Measurements from ENCODE around the gene ZMYND19. TPM values are rescaled to one million over a fixed set of nuclear protein-coding genes. Genes with fewer than 3 reads are reported as not detected.
"Not testable (repeated sequence)": the region's sequence is repeated elsewhere in the genome, so short reads cannot be mapped to it uniquely, and the experiment has no call there.

Gene ZMYND19
- total RNA-seq, 1 experiment from 2014 or later: 37.0 TPM

- intact Hi-C loops (cut with micrococcal nuclease; ENCODE audit: unreplicated experiment): no loop called here
These were observed 40.4 kb upstream of the ZMYND19 start for GRCh38 chr9:137630679-137631078.

DNA sequence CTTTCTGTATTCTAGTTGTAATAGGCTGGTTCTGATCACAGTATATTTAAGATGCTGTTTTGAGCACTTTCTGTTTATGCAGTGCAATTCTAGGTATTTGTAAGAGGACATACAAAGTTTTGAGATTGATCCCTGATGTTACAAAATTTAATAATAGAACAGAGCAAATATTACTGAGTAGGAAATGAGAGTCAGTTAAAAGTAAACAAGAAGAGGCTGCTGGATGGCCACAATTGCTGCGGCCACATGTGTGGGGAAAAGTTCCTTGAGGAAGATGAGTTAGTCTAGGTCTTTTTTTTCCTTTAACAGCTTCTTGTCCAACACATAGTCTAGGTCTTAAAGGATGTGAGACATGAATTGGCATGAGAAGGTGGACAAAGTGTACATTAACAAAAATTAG, 39.8 kb upstream of the ZMYND19 start:
- ATAC-seq: no peak
- no peaks in the 10 kb centered on the region for H3K9me3 ChIP-seq (ENCODE audit: control insufficient read depth, insufficient read depth, low read depth, low read length)
- H3K27me3 ChIP-seq (ENCODE audit: control insufficient read depth, insufficient read depth, low read length): no peaks in the 10 kb centered on the region
- no peak overlapping the region for H3K4me3 ChIP-seq (ENCODE audit: low read depth in 2 of 2, low read length in 2 of 2)
- intact Hi-C loops (cut with micrococcal nuclease; ENCODE audit: unreplicated experiment): no loop called here
- CTCF ChIA-PET: no interaction called here
- no peak for DNase-seq (ENCODE audit: low read depth, low spot score)
- H3K27ac ChIP-seq (ENCODE audit: low read length): no peak overlapping the region
- POLR2A ChIA-PET: no interaction called here
- TF ChIP-seq POLR2AphosphoS5 (IDR thresholded peaks at IDR 0.05; ENCODE audit: low read depth, low read length) (no peak), TCF7L2 (IDR thresholded peaks at IDR 0.05; ENCODE audit: low read depth, low read length) (no peak)
- TF ChIP-seq, protein P1, sequence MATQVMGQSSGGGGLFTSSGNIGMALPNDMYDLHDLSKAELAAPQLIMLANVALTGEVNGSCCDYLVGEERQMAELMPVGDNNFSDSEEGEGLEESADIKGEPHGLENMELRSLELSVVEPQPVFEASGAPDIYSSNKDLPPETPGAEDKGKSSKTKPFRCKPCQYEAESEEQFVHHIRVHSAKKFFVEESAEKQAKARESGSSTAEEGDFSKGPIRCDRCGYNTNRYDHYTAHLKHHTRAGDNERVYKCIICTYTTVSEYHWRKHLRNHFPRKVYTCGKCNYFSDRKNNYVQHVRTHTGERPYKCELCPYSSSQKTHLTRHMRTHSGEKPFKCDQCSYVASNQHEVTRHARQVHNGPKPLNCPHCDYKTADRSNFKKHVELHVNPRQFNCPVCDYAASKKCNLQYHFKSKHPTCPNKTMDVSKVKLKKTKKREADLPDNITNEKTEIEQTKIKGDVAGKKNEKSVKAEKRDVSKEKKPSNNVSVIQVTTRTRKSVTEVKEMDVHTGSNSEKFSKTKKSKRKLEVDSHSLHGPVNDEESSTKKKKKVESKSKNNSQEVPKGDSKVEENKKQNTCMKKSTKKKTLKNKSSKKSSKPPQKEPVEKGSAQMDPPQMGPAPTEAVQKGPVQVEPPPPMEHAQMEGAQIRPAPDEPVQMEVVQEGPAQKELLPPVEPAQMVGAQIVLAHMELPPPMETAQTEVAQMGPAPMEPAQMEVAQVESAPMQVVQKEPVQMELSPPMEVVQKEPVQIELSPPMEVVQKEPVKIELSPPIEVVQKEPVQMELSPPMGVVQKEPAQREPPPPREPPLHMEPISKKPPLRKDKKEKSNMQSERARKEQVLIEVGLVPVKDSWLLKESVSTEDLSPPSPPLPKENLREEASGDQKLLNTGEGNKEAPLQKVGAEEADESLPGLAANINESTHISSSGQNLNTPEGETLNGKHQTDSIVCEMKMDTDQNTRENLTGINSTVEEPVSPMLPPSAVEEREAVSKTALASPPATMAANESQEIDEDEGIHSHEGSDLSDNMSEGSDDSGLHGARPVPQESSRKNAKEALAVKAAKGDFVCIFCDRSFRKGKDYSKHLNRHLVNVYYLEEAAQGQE (IDR thresholded peaks at IDR 0.05; ENCODE audit: insufficient read depth in 1 of 2, low read depth in 2 of 2, low read length in 1 of 2): no peak
- H3K36me3 ChIP-seq (ENCODE audit: control insufficient read depth, insufficient read depth, low read length): no peaks in the 10 kb centered on the region
- BruUV-seq (replicated peaks): no TSS peak
- in situ Hi-C loops (cut with HindIII; ENCODE audit: low pct_unique_long_range_greater_than_20kb, low sequenced_read_pairs): no loop called here
- H3K4me1 ChIP-seq (ENCODE audit: control insufficient read depth, insufficient read depth, low read length): peaks cover 3% of the 10 kb centered on the region; the same call in 1 of the 2 replicates

More at GRCh38 chr9:137630679-137631078, 40.4 kb upstream of the ZMYND19 start:
- H3K4me3 ChIP-seq (ENCODE audit: low read depth in 2 of 2, low read length in 2 of 2): no peak overlapping the region
- CTCF ChIA-PET: no interaction called here
- no TSS peak for BruUV-seq (replicated peaks)
- H3K9me3 ChIP-seq (ENCODE audit: control insufficient read depth, insufficient read depth, low read depth, low read length): no peaks in the 10 kb centered on the region
- H3K27me3 ChIP-seq (ENCODE audit: control insufficient read depth, insufficient read depth, low read length): no peaks in the 10 kb centered on the region
- POLR2A ChIA-PET: no interaction called here
- no peaks in the 10 kb centered on the region for H3K36me3 ChIP-seq (ENCODE audit: control insufficient read depth, insufficient read depth, low read length)
- DNase-seq (ENCODE audit: low read depth, low spot score) (no peak), ATAC-seq (no peak)
- in situ Hi-C loops (cut with HindIII; ENCODE audit: low pct_unique_long_range_greater_than_20kb, low sequenced_read_pairs): no loop called here
- TF ChIP-seq TCF7L2 (IDR thresholded peaks at IDR 0.05; ENCODE audit: low read depth, low read length): no peak
- no peak for TF ChIP-seq CTCF (IDR thresholded peaks at IDR 0.05)
- TF ChIP-seq SIN3A (IDR thresholded peaks at IDR 0.05; ENCODE audit: borderline replicate concordance, insufficient read depth, low read depth, low read length): no peak
- TF ChIP-seq POLR2AphosphoS5 (IDR thresholded peaks at IDR 0.05; ENCODE audit: low read depth, low read length): no peak
- H3K27ac ChIP-seq (ENCODE audit: low read length): no peak overlapping the region
- H3K4me1 ChIP-seq (ENCODE audit: control insufficient read depth, insufficient read depth, low read length): peaks cover 3% of the 10 kb centered on the region; the same call in 1 of the 2 replicates

- ATAC-seq; H3K4me1 ChIP-seq (ENCODE audit: control insufficient read depth, insufficient read depth, low read length); H3K27ac ChIP-seq (ENCODE audit: low read length); H3K9me3 ChIP-seq (ENCODE audit: control insufficient read depth, insufficient read depth, low read depth, low read length); CTCF ChIA-PET; H3K36me3 ChIP-seq (ENCODE audit: control insufficient read depth, insufficient read depth, low read length); DNase-seq (ENCODE audit: low read depth, low spot score); intact Hi-C loops (cut with micrococcal nuclease; ENCODE audit: unreplicated experiment); in situ Hi-C loops (cut with HindIII; ENCODE audit: low pct_unique_long_range_greater_than_20kb, low sequenced_read_pairs); H3K4me3 ChIP-seq (ENCODE audit: low read depth in 2 of 2, low read length in 2 of 2); H3K27me3 ChIP-seq (ENCODE audit: control insufficient read depth, insufficient read depth, low read length); BruUV-seq (replicated peaks): not testable (repeated sequence)
- POLR2A ChIA-PET: interaction anchor here (0.6 kb wide), 1 partner anchor 1331 kb away, joined by 4 read pairs; no protein-coding TSS in a partner anchor
These were observed 37.1 kb upstream of the ZMYND19 start for GRCh38 chr9:137627406-137627805.
